ENCODE results near the gene MTRF1L. TPM values are rescaled to one million over a fixed set of nuclear protein-coding genes. Genes with fewer than 3 reads are reported as not detected.
A peak's percentile ranks its signal among the peaks of the same experiment; 100 is the strongest.

MTRF1L gene
- total RNA-seq, 1 donor from 2014 or later: 31.4 TPM

GRCh38 chr6:153024709-153025017, 22.2 kb upstream of the MTRF1L start:
- Mint-ChIP-seq H3K27me3 (ENCODE audit: unreplicated experiment) (no peaks in the 10 kb centered on the region), H3K9me3 (ENCODE audit: unreplicated experiment) (no peaks in the 10 kb centered on the region)

GRCh38 chr6:153023977-153024708, 21.6 kb upstream of the MTRF1L start:
- Mint-ChIP-seq H3K9me3 (ENCODE audit: unreplicated experiment) (no peaks in the 10 kb centered on the region), H3K4me3 (ENCODE audit: unreplicated experiment) (no peak overlapping the region), H3K4me1 (ENCODE audit: low read depth, unreplicated experiment) (no peaks in the 10 kb centered on the region), H3K36me3 (ENCODE audit: unreplicated experiment) (no peaks in the 10 kb centered on the region), H3K27me3 (ENCODE audit: unreplicated experiment) (no peaks in the 10 kb centered on the region), H3K27ac (ENCODE audit: unreplicated experiment) (no peak overlapping the region)
- TF ChIP-seq, protein P1, sequence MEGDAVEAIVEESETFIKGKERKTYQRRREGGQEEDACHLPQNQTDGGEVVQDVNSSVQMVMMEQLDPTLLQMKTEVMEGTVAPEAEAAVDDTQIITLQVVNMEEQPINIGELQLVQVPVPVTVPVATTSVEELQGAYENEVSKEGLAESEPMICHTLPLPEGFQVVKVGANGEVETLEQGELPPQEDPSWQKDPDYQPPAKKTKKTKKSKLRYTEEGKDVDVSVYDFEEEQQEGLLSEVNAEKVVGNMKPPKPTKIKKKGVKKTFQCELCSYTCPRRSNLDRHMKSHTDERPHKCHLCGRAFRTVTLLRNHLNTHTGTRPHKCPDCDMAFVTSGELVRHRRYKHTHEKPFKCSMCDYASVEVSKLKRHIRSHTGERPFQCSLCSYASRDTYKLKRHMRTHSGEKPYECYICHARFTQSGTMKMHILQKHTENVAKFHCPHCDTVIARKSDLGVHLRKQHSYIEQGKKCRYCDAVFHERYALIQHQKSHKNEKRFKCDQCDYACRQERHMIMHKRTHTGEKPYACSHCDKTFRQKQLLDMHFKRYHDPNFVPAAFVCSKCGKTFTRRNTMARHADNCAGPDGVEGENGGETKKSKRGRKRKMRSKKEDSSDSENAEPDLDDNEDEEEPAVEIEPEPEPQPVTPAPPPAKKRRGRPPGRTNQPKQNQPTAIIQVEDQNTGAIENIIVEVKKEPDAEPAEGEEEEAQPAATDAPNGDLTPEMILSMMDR (IDR thresholded peaks at IDR 0.05; ENCODE audit: partially characterized antibody, unreplicated experiment): peak; percentile 84
- DNase-seq: no peak

More at GRCh38 chr6:153024709-153025017, 22.2 kb upstream of the MTRF1L start:
- TF ChIP-seq, protein P1 (IDR thresholded peaks at IDR 0.05; ENCODE audit: partially characterized antibody, unreplicated experiment): peak; percentile 47
- DNase-seq: no peak
- Mint-ChIP-seq H3K4me1 (ENCODE audit: low read depth, unreplicated experiment) (no peaks in the 10 kb centered on the region), H3K27ac (ENCODE audit: unreplicated experiment) (no peak overlapping the region), H3K36me3 (ENCODE audit: unreplicated experiment) (no peaks in the 10 kb centered on the region), H3K4me3 (ENCODE audit: unreplicated experiment) (no peak overlapping the region)

DNA sequence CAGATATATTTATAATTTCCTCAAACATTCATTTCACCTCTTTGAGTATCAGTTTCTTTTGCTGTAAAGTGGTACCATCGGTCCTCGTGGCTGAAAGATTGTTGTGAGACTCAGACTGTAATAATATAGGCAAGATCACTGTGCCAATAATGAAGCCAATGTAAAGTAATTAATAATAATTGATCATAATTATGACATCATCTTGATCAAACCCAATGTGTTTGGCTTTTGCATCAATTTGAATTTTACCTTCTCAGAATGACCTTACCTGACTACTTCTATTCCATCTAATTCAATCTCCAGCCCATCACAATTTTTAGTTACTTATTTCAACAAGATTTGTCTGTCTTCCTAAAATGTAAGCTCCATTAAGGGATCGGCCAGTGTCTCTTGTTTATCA, 15.8 kb upstream of the MTRF1L start:
- H3K27ac Mint-ChIP-seq (ENCODE audit: unreplicated experiment): no peak overlapping the region

GRCh38 chr6:153016846-153017245, 14.3 kb upstream of the MTRF1L start:
- no peaks in the 10 kb centered on the region for H3K4me1 Mint-ChIP-seq (ENCODE audit: low read depth, unreplicated experiment)
- H3K36me3 Mint-ChIP-seq (ENCODE audit: unreplicated experiment): no peaks in the 10 kb centered on the region
- H3K27ac Mint-ChIP-seq (ENCODE audit: unreplicated experiment): no peak overlapping the region
- H3K4me3 Mint-ChIP-seq (ENCODE audit: unreplicated experiment): no peak overlapping the region
- no peak for DNase-seq
- no peaks in the 10 kb centered on the region for H3K27me3 Mint-ChIP-seq (ENCODE audit: unreplicated experiment)
- TF ChIP-seq, protein P1 (IDR thresholded peaks at IDR 0.05; ENCODE audit: partially characterized antibody, unreplicated experiment): no peak
- no peaks in the 10 kb centered on the region for H3K9me3 Mint-ChIP-seq (ENCODE audit: unreplicated experiment)

More for the DNA sequence above, 15.8 kb upstream of the MTRF1L start:
- no peaks in the 10 kb centered on the region for H3K36me3 Mint-ChIP-seq (ENCODE audit: unreplicated experiment)
- H3K9me3 Mint-ChIP-seq (ENCODE audit: unreplicated experiment): no peaks in the 10 kb centered on the region
- no peaks in the 10 kb centered on the region for H3K4me1 Mint-ChIP-seq (ENCODE audit: low read depth, unreplicated experiment)
- TF ChIP-seq, protein P1 (IDR thresholded peaks at IDR 0.05; ENCODE audit: partially characterized antibody, unreplicated experiment): no peak
- H3K4me3 Mint-ChIP-seq (ENCODE audit: unreplicated experiment): no peak overlapping the region
- DNase-seq: no peak
- H3K27me3 Mint-ChIP-seq (ENCODE audit: unreplicated experiment): no peaks in the 10 kb centered on the region

DNA sequence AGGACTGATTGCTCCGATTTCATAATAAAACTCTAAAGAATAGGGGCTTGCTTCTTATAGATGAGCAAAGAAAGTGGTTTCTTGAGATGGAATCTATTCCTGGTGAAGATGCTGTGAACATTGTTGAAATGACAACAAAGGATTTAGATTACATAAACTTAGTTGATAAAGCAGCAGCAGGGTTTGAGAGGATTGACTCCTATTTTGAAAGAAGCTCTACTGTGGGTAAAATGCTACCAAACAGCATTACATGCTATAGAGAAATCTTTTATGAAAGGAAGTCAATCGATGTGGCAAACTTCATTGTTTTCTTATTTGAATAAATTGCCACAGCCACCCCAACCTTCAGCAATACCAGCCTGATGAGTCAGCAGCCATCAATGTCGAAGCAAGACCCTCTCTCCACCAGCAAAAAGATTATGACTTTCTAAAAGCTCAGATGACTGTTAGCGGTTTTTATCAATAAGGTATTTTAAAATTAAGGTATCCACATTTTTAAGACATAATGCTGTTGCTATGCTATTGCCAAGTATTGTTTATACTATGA, 12.7 kb upstream of the MTRF1L start:
- Mint-ChIP-seq H3K4me1 (ENCODE audit: low read depth, unreplicated experiment) (no peaks in the 10 kb centered on the region), H3K27ac (ENCODE audit: unreplicated experiment) (no peak overlapping the region), H3K9me3 (ENCODE audit: unreplicated experiment) (no peaks in the 10 kb centered on the region), H3K4me3 (ENCODE audit: unreplicated experiment) (no peak overlapping the region), H3K27me3 (ENCODE audit: unreplicated experiment) (no peaks in the 10 kb centered on the region), H3K36me3 (ENCODE audit: unreplicated experiment) (no peaks in the 10 kb centered on the region)
- DNase-seq: no peak
- TF ChIP-seq, protein P1 (IDR thresholded peaks at IDR 0.05; ENCODE audit: partially characterized antibody, unreplicated experiment): no peak

Data from glutamatergic neuron (in vitro differentiated cells).